ENCODE data around the gene ADAMTS7. TPM values are rescaled to one million over a fixed set of nuclear protein-coding genes. Genes with fewer than 3 reads are reported as not detected.
"Not testable (repeated sequence)": the region's sequence is repeated elsewhere in the genome, so short reads cannot be mapped to it uniquely, and the experiment has no call there.

Gene ADAMTS7
- total RNA-seq, 1 experiment from 2014 or later = 12.0 TPM

DNA sequence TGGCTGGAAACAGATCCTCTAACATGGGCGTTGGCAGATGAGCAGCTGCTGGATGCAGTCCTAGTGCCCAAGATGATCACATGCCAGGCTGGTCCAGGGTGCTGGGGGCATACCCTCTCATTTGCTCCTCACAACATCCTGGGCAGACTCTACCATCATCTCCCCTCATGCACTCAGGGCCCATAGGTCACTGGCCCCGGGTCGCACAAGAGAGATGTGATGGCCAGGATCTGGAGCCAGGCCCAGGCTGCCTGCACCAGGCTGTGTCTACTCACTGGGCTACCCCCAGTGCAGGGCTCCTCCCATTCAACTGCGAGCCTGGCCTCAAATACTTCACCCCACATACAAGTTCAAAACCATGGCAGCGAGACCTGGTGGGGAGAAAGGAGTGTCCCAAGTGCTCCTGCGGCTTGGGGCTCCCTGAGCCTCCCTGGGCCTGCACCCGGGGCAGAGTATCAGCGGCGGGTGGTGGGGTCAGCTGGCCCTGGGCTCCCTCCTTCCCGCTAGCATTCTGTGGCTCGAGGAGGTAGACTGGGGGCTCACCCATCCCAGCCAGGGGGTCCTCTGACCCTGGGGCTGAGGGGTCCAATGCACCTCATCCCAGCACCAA is 32.0 kb downstream of the ADAMTS7 start:
- H3K4me2 ChIP-seq (ENCODE audit: low read length); ATAC-seq; H3K9me2 ChIP-seq (ENCODE audit: insufficient read depth); H3K4me3 ChIP-seq (replicated peaks in 1 of 2; ENCODE audit: low read depth in 1 of 2, low read length in 2 of 2); DNase-seq (ENCODE audit: low read depth, low spot score); POLR2A ChIA-PET; H3K36me3 ChIP-seq (ENCODE audit: control insufficient read depth in 1 of 2, insufficient read depth in 2 of 2, low read length in 2 of 2); CTCF ChIA-PET; H2AFZ ChIP-seq (ENCODE audit: low read depth, low read length, poor library complexity, severe bottlenecking); H3K79me2 ChIP-seq (ENCODE audit: insufficient read depth, low read length); H3K9ac ChIP-seq (ENCODE audit: low read length); BruUV-seq (replicated peaks); intact Hi-C loops (cut with micrococcal nuclease); H4K20me1 ChIP-seq (ENCODE audit: insufficient read depth); H3K4me1 ChIP-seq (ENCODE audit: control insufficient read depth in 1 of 2, insufficient read depth in 2 of 2, low read length in 2 of 2); H3K27ac ChIP-seq (ENCODE audit: low read depth, low read length); H3K9me3 ChIP-seq (ENCODE audit: control insufficient read depth in 1 of 2, insufficient read depth in 1 of 2, low read depth in 1 of 2, low read length in 2 of 2); RAD21 ChIA-PET (ENCODE audit: low non-redundant PET in 1 of 2, low total read pairs in 2 of 2, uncharacterized antibody in 2 of 2, unreplicated experiment in 2 of 2); H3K27me3 ChIP-seq (ENCODE audit: insufficient read depth, low read length): not testable (repeated sequence)

DNA sequence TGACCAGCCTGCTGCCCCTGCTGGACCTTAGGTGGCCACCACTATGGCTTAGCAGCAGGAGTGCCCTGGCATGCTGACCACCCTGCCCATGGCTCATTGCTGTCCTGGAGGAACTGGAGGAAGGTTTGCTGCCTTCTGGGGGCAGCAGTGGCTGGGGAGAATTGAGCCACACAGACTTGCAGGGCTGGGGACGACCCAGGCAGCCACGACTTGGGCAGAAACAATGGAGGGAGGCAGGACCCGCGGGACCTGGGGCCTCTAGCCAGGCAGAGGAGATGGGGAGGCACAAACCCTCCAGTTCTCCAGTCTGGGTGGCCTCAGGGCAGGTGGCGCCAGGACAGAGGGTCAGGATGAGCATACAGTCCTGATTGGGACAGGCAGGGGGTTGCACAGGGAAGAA is 32.8 kb downstream of the ADAMTS7 start:
- ATAC-seq (no peak), DNase-seq (ENCODE audit: low read depth, low spot score) (no peak)
- RAD21 ChIA-PET (ENCODE audit: low non-redundant PET in 1 of 2, low total read pairs in 2 of 2, uncharacterized antibody in 2 of 2, unreplicated experiment in 2 of 2) = no interaction called here
- H3K4me2 ChIP-seq (ENCODE audit: low read length) = no peak overlapping the region
- CTCF ChIA-PET = no interaction called here
- H3K36me3 ChIP-seq (ENCODE audit: control insufficient read depth in 1 of 2, insufficient read depth in 2 of 2, low read length in 2 of 2) = no peaks in the 10 kb centered on the region
- intact Hi-C loops (cut with micrococcal nuclease) = no loop called here
- POLR2A ChIA-PET = no interaction called here
- H3K79me2 ChIP-seq (ENCODE audit: insufficient read depth, low read length) = no peaks in the 10 kb centered on the region
- no peaks in the 10 kb centered on the region for H3K4me1 ChIP-seq (ENCODE audit: control insufficient read depth in 1 of 2, insufficient read depth in 2 of 2, low read length in 2 of 2)
- H3K9ac ChIP-seq (ENCODE audit: low read length) = no peak overlapping the region
- no peaks in the 10 kb centered on the region for H4K20me1 ChIP-seq (ENCODE audit: insufficient read depth)
- H2AFZ ChIP-seq (ENCODE audit: low read depth, low read length, poor library complexity, severe bottlenecking) = no peak overlapping the region
- no peaks in the 10 kb centered on the region for H3K9me3 ChIP-seq (ENCODE audit: control insufficient read depth in 1 of 2, insufficient read depth in 1 of 2, low read depth in 1 of 2, low read length in 2 of 2)
- TF ChIP-seq EZH2 (IDR thresholded peaks at IDR 0.05) (no peak), RAD21 (IDR thresholded peaks at IDR 0.05; ENCODE audit: low read depth) (no peak), CEBPB (IDR thresholded peaks at IDR 0.05; ENCODE audit: low read depth) (no peak), EGR1 (IDR thresholded peaks at IDR 0.05; ENCODE audit: low read depth) (no peak), FOSL1 (IDR thresholded peaks at IDR 0.05; ENCODE audit: low read depth) (no peak), JUND (IDR thresholded peaks at IDR 0.05) (no peak), SRF (IDR thresholded peaks at IDR 0.05; ENCODE audit: low read depth) (no peak), POLR2A (IDR thresholded peaks at IDR 0.05; ENCODE audit: borderline replicate concordance, extremely low read depth, insufficient read depth, insufficient read length) (no peak)
- H3K27ac ChIP-seq (ENCODE audit: low read depth, low read length) = no peak overlapping the region
- H3K27me3 ChIP-seq (ENCODE audit: insufficient read depth, low read length) = no peaks in the 10 kb centered on the region
- BruUV-seq (replicated peaks) = no TSS peak
- H3K4me3 ChIP-seq (replicated peaks in 1 of 2; ENCODE audit: low read depth in 1 of 2, low read length in 2 of 2) = no peak overlapping the region
- no peaks in the 10 kb centered on the region for H3K9me2 ChIP-seq (ENCODE audit: insufficient read depth)

DNA sequence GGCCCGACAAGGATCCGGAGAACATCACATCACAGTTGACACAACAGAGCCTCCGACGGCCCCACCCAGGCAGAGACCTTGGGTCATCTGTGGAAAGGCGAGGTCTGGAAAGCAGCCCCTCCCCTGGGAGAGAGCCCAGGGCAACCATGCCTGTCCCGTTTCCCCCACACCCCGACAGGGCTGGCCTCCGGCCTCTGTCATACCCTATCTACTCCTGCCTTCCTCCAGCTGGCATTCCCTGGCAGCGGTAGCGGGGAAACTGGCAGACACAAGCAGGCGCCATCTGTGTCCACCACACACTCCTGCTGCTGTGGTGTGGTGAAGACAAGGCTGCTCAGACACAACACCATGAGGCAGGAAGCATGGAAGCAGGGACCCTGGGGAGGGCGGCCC is 33.3 kb downstream of the ADAMTS7 start:
- ATAC-seq; H3K9ac ChIP-seq (ENCODE audit: low read length); H3K9me2 ChIP-seq (ENCODE audit: insufficient read depth); intact Hi-C loops (cut with micrococcal nuclease); RAD21 ChIA-PET (ENCODE audit: low non-redundant PET in 1 of 2, low total read pairs in 2 of 2, uncharacterized antibody in 2 of 2, unreplicated experiment in 2 of 2); BruUV-seq (replicated peaks); CTCF ChIA-PET; H3K36me3 ChIP-seq (ENCODE audit: control insufficient read depth in 1 of 2, insufficient read depth in 2 of 2, low read length in 2 of 2); H2AFZ ChIP-seq (ENCODE audit: low read depth, low read length, poor library complexity, severe bottlenecking); H4K20me1 ChIP-seq (ENCODE audit: insufficient read depth); H3K79me2 ChIP-seq (ENCODE audit: insufficient read depth, low read length); H3K9me3 ChIP-seq (ENCODE audit: control insufficient read depth in 1 of 2, insufficient read depth in 1 of 2, low read depth in 1 of 2, low read length in 2 of 2); H3K4me2 ChIP-seq (ENCODE audit: low read length); H3K4me3 ChIP-seq (replicated peaks in 1 of 2; ENCODE audit: low read depth in 1 of 2, low read length in 2 of 2); H3K4me1 ChIP-seq (ENCODE audit: control insufficient read depth in 1 of 2, insufficient read depth in 2 of 2, low read length in 2 of 2); DNase-seq (ENCODE audit: low read depth, low spot score); H3K27me3 ChIP-seq (ENCODE audit: insufficient read depth, low read length); H3K27ac ChIP-seq (ENCODE audit: low read depth, low read length); POLR2A ChIA-PET: not testable (repeated sequence)

DNA sequence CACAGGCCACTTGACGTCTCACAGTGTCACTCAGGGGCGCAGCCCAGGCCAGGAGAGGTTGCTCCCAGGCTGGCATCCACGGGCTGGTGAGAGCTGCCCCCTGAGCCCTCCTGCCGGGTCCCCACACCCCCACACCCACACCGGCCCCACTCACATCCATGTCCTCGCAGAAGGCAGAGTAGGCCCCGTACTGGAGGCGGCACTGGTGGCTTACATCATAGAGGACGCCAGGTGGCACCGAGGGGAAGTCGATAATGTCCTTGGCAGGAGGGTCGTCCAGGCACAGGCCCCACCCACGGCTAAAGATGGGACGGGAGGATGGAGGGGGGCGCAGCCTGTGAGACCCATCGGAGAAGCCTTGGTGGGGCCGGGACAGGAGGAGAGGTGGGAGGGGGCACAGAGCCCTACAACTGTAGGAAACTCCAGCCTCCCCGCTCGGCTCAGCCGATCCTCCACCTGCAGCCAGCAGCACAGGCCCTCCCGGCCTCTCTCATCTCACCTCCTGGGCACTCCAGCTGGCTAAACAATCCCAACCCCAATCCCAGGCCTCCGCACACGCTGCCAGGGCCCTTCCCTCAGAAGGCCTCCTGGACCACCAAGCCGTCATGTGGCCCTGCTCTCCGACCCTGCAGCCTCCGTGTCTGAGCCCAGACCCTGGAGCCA is 33.8 kb downstream of the ADAMTS7 start:
- H3K4me3 ChIP-seq (replicated peaks in 1 of 2; ENCODE audit: low read depth in 1 of 2, low read length in 2 of 2); H3K79me2 ChIP-seq (ENCODE audit: insufficient read depth, low read length); H3K27me3 ChIP-seq (ENCODE audit: insufficient read depth, low read length); H4K20me1 ChIP-seq (ENCODE audit: insufficient read depth); POLR2A ChIA-PET; H3K9me2 ChIP-seq (ENCODE audit: insufficient read depth); RAD21 ChIA-PET (ENCODE audit: low non-redundant PET in 1 of 2, low total read pairs in 2 of 2, uncharacterized antibody in 2 of 2, unreplicated experiment in 2 of 2); BruUV-seq (replicated peaks); H3K9me3 ChIP-seq (ENCODE audit: control insufficient read depth in 1 of 2, insufficient read depth in 1 of 2, low read depth in 1 of 2, low read length in 2 of 2); H3K36me3 ChIP-seq (ENCODE audit: control insufficient read depth in 1 of 2, insufficient read depth in 2 of 2, low read length in 2 of 2); H3K27ac ChIP-seq (ENCODE audit: low read depth, low read length); DNase-seq (ENCODE audit: low read depth, low spot score); H3K4me1 ChIP-seq (ENCODE audit: control insufficient read depth in 1 of 2, insufficient read depth in 2 of 2, low read length in 2 of 2); ATAC-seq; intact Hi-C loops (cut with micrococcal nuclease); CTCF ChIA-PET; H3K4me2 ChIP-seq (ENCODE audit: low read length); H3K9ac ChIP-seq (ENCODE audit: low read length); H2AFZ ChIP-seq (ENCODE audit: low read depth, low read length, poor library complexity, severe bottlenecking): not testable (repeated sequence)

All from HCT116 (cell line).